ENCODE results near the gene PAN3.

DNA sequence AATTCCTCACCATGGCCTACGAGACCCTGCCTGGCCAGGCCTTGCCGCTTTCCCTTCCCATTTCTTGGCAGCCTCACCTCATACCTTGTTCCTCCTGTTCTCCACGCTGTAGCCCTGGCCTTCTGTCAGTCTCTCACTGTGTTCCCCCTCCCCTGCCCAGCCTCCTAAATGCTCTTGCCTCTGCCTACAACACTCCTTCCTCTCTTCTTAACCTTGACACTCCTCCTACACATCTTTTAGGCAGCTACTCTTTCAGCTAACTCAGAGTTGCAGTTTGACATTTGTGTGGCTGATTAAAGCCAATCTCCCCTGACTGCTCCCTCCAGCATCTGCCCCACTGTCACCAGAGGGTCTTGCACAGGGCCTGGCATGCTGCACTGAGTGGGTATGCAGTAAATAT, 205.8 kb downstream of the PAN3 start:
- TF ChIP-seq GATA2 (IDR thresholded peaks at IDR 0.05; ENCODE audit: low read depth, low read length) (no peak), GATA3 (IDR thresholded peaks at IDR 0.05; ENCODE audit: low read depth, low read length) (no peak)

All from SH-SY5Y (cell line).